Stimulated activated CD8-positive, alpha-beta memory T cell treated with anti-CD3 and anti-CD28 coated beads, Interleukin-15, amount 100 ng/mL, for 1 hour (primary cell): ENCODE measurements around the gene TCF12.

Experiments used
- DNase-seq: peaks from one replicate; pipeline ENCODE4 v3.0.0-alpha.2; 2020; ENCODE audit warnings: low read depth

TCF12 gene

DNA sequence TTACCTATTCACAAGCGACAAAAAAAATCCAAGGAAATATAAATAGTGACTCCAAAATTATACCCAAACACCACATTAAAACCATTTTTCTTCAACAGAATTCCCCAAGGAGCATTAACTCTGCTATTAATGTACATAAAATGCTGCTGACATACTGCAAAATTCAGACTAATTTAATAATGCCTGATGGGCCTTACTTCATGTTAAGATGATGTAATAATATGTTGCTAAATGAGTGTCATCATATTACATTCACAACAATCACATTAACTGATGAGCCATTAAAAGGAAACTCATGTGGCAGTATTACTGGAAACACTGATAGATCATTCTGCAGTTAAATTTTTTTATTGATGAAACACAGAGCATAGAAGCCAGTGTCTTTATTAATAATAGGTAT, 253.0 kb downstream of the TCF12 start:
- DNase-seq, result no peak

DNA sequence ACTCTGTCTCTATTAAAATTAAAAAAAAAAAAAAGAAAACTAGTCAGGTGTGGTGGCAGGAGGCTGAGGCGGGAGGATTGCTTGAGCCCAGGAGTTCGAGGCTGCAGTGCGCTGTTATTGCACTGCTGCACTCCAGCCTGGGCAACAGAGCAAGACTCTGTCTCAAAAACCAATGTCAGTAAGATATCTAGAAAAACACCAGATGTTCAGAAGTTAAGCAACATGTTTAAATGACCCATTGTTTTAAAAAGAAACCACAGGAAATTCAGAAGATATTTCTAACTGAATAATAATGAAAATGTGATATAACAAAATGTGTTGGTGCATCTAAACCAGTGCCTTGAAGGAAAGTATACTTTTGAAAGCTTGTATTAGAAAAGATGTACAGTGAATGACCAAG, 254.5 kb downstream of the TCF12 start:
- no peak for DNase-seq

- no peak for DNase-seq
Observed at GRCh38 chr15:57183041-57183440, 264.6 kb downstream of the TCF12 start.

DNA sequence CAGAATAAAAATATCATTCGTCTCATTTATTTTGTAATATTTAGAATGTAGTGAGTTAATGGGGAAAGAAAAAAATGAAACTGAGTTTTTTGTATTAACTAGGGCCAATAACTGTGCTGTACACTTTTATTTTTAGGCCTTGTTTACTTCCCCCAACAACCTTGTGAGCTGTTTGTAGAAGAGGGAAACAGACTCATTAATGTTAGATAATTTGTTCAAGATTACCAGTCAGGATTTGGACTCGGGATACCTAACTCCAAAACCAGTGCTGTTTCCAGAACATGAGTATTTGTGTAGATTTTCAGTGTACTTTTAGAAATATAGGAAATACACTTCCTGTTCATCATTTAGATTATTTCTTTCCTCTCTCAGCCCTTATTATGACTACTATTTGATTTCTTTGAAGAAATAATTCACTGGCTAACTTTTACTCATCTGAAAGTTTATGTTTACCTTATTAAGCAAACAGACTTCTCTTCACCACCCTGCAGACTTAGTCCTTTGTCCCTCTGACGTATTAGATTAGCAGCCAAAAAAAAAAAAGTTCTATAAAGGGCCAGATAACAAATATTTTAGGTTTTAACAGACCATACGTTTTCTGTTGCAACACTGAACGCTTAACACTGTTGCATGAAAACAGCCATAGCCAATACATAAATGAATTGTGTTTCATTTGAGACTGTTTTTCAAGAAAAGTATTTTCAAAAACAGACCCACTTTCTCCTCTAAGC, 265.3 kb downstream of the TCF12 start:
- DNase-seq, result no peak

GRCh38 chr15:57184502-57184901, 266.1 kb downstream of the TCF12 start:
- no peak for DNase-seq

GRCh38 chr15:57185507-57186074, 267.1 kb downstream of the TCF12 start:
- no peak for DNase-seq

DNA sequence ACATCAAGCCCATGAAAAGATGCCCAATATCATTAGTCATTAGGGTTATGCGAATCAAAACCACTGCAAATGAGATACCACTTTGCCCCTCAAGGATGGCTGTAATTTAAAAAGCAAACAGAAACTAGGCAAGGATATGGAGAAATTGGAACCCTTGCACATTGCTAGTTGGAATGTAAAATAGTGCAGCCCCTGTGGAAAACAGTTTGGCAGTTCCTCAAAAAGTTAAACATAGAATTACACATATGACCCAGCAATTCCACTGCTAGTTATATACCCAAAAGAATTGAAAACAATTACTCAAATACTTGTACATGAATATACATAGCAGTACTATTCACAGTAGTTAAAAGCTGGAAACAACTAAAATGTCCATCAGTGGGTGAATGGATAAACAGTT, 271.0 kb downstream of the TCF12 start:
- no peak for DNase-seq

GRCh38 chr15:57190208-57190607, 271.8 kb downstream of the TCF12 start:
- DNase-seq, result no peak

DNA sequence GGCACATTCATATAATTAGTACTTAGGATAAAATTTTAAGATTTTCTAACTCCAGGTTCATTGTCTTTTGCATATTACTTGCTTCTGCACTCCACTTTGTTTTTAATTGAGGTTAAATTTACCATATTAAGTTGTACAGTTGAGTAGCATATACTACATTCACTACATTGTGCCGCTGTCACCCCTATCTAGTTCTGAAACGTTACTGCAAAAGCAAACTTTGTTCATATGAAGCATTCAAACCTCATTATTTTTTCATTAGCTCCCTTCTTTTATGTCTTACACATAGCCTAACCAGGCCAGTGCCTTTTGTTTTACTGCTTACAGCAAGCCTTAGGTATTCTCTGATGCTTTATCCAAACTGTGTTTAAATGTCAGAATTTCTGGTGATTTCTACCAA, 274.7 kb downstream of the TCF12 start:
- DNase-seq, result no peak

DNA sequence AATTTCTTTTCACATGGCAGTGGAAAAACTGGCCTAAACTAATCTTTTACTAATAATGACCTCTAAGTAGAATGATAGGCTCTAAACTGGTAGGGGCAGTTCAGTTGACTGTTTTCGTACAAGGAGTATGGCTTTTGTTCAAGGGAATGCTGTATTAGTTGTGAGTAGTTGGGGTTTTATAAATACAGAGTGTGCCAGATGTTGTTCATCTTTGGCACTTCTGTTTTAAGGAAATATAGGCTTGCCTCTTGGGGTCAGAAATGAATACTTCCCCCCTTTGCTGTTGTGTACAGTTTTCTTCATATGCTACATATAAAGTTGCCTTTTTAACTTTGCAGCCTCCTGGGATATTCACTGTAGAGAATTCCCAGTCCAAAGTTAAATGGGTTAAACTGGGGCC, 276.9 kb downstream of the TCF12 start:
- no peak for DNase-seq

- no peak for DNase-seq
Observed at GRCh38 chr15:57196865-57197264, 278.4 kb downstream of the TCF12 start.

DNA sequence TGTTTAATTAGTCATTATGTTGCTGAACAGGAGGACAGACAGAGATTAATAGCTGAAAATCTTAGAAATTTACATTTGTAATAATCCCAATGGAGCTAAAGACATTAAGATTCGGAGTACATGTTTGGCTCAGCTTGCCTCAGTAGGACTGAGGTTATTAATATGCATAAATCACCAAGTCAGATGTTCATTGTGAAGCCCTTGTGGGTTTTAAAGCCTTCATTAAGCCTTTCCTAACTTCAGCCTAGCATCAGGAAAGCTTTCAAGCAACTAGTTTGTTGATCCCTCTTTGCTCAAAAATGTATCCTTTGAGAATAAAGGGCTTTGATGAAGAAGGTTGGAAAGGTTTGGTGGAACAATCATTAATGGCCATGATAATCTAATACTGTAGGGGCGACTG, 279.7 kb downstream of the TCF12 start:
- no peak for DNase-seq

- DNase-seq, result no peak
Observed at GRCh38 chr15:57198654-57199291, 280.3 kb downstream of the TCF12 start.

GRCh38 chr15:57201578-57201977, 283.1 kb downstream of the TCF12 start:
- DNase-seq, result no peak

DNA sequence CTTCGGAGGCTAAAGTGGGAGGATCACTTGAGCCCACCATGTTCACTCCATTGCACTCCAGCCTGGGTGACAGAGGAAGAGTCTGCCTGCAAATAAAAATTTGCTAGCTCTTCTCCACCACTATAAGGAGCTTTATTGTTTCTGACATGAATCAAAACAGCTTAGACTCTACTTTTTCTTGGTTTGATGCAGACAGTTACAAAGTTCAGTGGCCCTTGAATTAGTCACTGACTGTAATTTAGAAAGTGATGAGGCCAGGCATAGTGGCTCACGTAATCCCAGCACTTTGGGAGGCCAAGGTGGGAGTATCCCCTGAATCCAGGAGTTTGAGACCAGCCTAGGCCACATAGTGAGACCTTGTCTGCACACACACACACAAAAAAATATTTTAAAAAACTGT, 285.5 kb downstream of the TCF12 start:
- DNase-seq, result no peak

- DNase-seq, result no peak
Observed at GRCh38 chr15:57205027-57205855, 286.8 kb downstream of the TCF12 start.

DNA sequence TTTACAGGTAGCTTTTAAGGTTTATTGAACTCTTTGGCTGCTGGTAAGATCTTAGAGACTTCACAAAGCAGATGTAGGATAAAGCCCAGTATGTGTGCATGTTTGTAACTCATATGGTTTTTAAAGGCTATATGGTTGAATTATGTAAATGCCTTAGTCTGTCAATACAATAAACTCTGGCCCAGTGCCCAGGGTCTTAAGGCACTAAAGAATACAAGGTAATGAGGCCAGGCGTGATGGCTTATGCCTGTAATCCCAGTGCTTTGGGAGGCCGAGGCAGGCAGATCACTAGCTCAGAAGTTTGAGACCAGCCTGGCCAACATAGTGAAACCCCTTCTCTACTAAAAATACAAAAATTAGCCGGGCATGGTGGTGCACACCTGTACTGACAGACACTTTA, 287.6 kb downstream of the TCF12 start:
- DNase-seq, result no peak

DNA sequence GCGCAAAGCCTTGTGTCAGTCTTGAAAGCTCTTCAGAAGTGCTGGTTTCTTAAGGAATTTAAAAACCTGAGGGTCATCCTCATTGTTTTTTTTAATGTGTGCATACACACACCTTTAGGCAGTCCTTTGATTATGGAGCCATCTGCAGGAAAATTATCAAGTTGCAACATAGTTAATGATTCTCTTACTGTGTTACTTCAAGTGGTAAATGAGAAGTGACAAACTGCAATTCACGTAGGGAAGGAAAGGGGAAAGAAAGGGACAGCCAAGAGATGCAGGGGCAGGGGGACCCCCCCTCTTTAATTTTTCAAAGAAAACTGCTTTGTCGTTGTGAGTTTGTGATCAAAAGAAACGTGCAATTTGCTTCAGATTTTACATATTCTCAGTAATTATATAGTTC, 295.4 kb downstream of the TCF12 start:
- DNase-seq, result no peak

DNA sequence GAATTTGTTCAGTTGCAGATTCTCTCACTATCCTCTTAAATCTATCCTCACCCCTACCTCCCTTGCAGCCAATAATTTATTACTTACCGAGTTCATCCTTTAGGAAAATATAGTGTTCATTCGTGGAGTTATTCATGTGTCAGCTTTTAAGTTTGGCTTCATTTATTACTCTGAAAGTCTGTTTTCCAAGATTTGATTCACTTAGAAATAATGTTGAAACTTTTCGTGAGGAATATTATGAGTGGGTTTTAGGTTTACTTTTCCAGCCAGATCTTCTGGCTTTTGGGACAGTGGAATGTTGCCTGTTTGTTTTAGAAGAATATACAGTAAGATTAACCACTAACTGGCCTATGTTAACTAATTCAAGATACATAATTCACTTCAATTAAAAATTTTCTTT, 296.9 kb downstream of the TCF12 start:
- no peak for DNase-seq

DNA sequence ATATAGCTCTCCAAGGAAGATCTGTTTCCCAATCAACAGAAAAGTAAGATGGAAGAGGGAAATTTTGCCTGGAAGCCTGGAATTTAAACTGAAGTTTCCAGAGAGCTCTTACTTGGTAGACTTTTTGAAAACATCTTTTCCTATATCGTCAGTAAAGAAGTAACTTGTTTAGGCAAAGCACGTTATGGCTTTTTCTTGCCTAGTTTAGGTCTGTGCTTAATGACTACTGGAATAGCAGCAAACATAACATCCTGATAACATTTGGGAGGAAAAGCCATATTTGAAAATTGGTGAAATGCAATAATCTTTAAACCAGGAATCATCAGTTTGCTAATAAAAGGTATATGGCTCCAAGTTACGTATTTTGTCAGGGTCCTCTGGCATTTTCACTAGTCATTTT, 297.4 kb downstream of the TCF12 start:
- DNase-seq, result no peak

GRCh38 chr15:57216288-57216687, 297.8 kb downstream of the TCF12 start:
- no peak for DNase-seq

- no peak for DNase-seq
Observed at GRCh38 chr15:57217778-57218598, 299.5 kb downstream of the TCF12 start.
